ENCODE results near the gene SLC25A4. TPM values are rescaled to one million over a fixed set of nuclear protein-coding genes. Genes with fewer than 3 reads are reported as not detected.

The SLC25A4 gene
- total and polyA plus RNA-seq, 2 of the 4 experiments (the other 2 are of a cell fraction) = 16.0 to 21.6 TPM

- in situ Hi-C loops (cut with MboI; ENCODE audit: low sequenced_read_pairs) = no loop called here
- H4K91ac ChIP-seq (ENCODE audit: insufficient read depth, low read depth, low read length) = no peak overlapping the region
- TF ChIP-seq RAD21 (IDR thresholded peaks at IDR 0.05; ENCODE audit: low read length) (peak; percentile 58), CTCF (conservative IDR thresholded peaks at IDR 0.05; ENCODE audit: low read depth, low read length) (peak; percentile 64), MAFK (IDR thresholded peaks at IDR 0.05; ENCODE audit: low read depth, low read length) (no peak), CEBPB (IDR thresholded peaks at IDR 0.05; ENCODE audit: low read depth, low read length) (no peak), RCOR1 (IDR thresholded peaks at IDR 0.05; ENCODE audit: insufficient replicate concordance, low read length) (no peak), USF2 (IDR thresholded peaks at IDR 0.05; ENCODE audit: low read depth, low read length) (no peak), SMC3 (IDR thresholded peaks at IDR 0.05; ENCODE audit: low read depth, low read length) (peak; percentile 56), RFX5 (IDR thresholded peaks at IDR 0.05; ENCODE audit: low read depth, low read length) (no peak), POLR2A (IDR thresholded peaks at IDR 0.05; ENCODE audit: low read depth, low read length) (no peak), BHLHE40 (IDR thresholded peaks at IDR 0.05; ENCODE audit: low read depth, low read length) (no peak), CHD1 (IDR thresholded peaks at IDR 0.05; ENCODE audit: low read depth, low read length) (no peak), MXI1 (IDR thresholded peaks at IDR 0.05; ENCODE audit: borderline replicate concordance, low read depth, low read length) (no peak)
- TF ChIP-seq, protein P1, sequence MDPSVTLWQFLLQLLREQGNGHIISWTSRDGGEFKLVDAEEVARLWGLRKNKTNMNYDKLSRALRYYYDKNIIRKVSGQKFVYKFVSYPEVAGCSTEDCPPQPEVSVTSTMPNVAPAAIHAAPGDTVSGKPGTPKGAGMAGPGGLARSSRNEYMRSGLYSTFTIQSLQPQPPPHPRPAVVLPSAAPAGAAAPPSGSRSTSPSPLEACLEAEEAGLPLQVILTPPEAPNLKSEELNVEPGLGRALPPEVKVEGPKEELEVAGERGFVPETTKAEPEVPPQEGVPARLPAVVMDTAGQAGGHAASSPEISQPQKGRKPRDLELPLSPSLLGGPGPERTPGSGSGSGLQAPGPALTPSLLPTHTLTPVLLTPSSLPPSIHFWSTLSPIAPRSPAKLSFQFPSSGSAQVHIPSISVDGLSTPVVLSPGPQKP (IDR thresholded peaks at IDR 0.05; ENCODE audit: borderline replicate concordance, low read depth, low read length) = no peak
These were observed 46.9 kb upstream of the SLC25A4 start for GRCh38 chr4:185096032-185096653.

More at GRCh38 chr4:185096032-185096653, 46.9 kb upstream of the SLC25A4 start:
- H3K36me3 ChIP-seq (ENCODE audit: control insufficient read depth, insufficient read depth, low read length) = no peaks in the 10 kb centered on the region
- no peak overlapping the region for H2AFZ ChIP-seq (replicated peaks; ENCODE audit: low read length, poor library complexity)
- dilution Hi-C loops (cut with HindIII; ENCODE audit: low sequenced_read_pairs, unreplicated experiment) = no loop called here
- no peak overlapping the region for H4K8ac ChIP-seq (ENCODE audit: low read depth in 2 of 2, low read length in 2 of 2)
- no peak overlapping the region for H2BK120ac ChIP-seq (ENCODE audit: low read depth, low read length)
- intact Hi-C loops (cut with micrococcal nuclease) = loop anchor here (1.0 to 2.0 kb wide), 3 partner anchors 57 to 349 kb away; no protein-coding TSS in a partner anchor
- H3K4me1 ChIP-seq (ENCODE audit: control insufficient read depth, insufficient read depth, low read length) = no peaks in the 10 kb centered on the region
- H4K20me1 ChIP-seq (ENCODE audit: insufficient read depth, low read length) = no peaks in the 10 kb centered on the region
- no peak overlapping the region for H3K4me2 ChIP-seq (ENCODE audit: low read depth, low read length)
- no peak overlapping the region for H3K18ac ChIP-seq (ENCODE audit: low read depth, low read length)
- no peak overlapping the region for H2BK15ac ChIP-seq (ENCODE audit: low read depth, low read length)
- DNase-seq (peak; percentile 31), ATAC-seq (ENCODE audit: low read depth) (0 out of 2 replicates have a peak, but pooled peaks have one; percentile 37)
- ChIA-PET POLR2A (ENCODE audit: unreplicated experiment) (interaction anchor here (0.6 kb wide), 1 partner anchor 448 kb away, joined by 18 read pairs; no protein-coding TSS in a partner anchor), CTCF (interaction anchor here (0.5 to 1.5 kb wide), 16 partner anchors 13 to 643 kb away, joined by 3 to 9 read pairs (median 4); no protein-coding TSS in a partner anchor)
- H3K4me3 ChIP-seq (ENCODE audit: insufficient read depth, low read depth, low read length) = no peak overlapping the region
- no CpG with 5 or more reads among the region's 2 CpGs for WGBS, 2 experiments (ENCODE audit: extremely low coverage in 2 of 2, insufficient read length in 1 of 2)
- H2BK20ac ChIP-seq (ENCODE audit: low read depth, low read length) = no peak overlapping the region
- H3K9ac ChIP-seq (ENCODE audit: low read depth, low read length) = no peak overlapping the region
- no peak overlapping the region for H3K56ac ChIP-seq (ENCODE audit: extremely low read depth, insufficient read depth, low read length)
- H3K79me1 ChIP-seq (ENCODE audit: low read depth in 1 of 2, low read length in 2 of 2) = no peaks in the 10 kb centered on the region
- H3K9me1 ChIP-seq (ENCODE audit: insufficient read depth, low read length) = no peaks in the 10 kb centered on the region
- no peak overlapping the region for H4K5ac ChIP-seq (ENCODE audit: low read depth, low read length)
- no peak overlapping the region for H3K27ac ChIP-seq (ENCODE audit: insufficient read depth, low read length)
- H3K14ac ChIP-seq (replicated peaks; ENCODE audit: low read depth, low read length) = no peak overlapping the region
- no peaks in the 10 kb centered on the region for H3K9me3 ChIP-seq (ENCODE audit: control insufficient read depth, insufficient read depth, low read length)
- BruUV-seq (replicated peaks) = no TSS peak
- no peak overlapping the region for H3K4ac ChIP-seq (ENCODE audit: low read depth, low read length)
- H3K23ac ChIP-seq (ENCODE audit: low read depth, low read length) = no peak overlapping the region
- no peak overlapping the region for H2AK9ac ChIP-seq (replicated peaks; ENCODE audit: low read depth, low read length, poor library complexity)
- H2AK5ac ChIP-seq (ENCODE audit: low read depth, low read length) = no peak overlapping the region
- no peak overlapping the region for H2BK5ac ChIP-seq (ENCODE audit: low read depth, low read length, poor library complexity, severe bottlenecking)
- H3K27me3 ChIP-seq (ENCODE audit: control insufficient read depth, insufficient read depth, low read length) = peaks cover 16% of the 10 kb centered on the region

All from IMR-90 (cell line).